ENCODE results near the gene IRF2BP2.

IRF2BP2 gene

DNA sequence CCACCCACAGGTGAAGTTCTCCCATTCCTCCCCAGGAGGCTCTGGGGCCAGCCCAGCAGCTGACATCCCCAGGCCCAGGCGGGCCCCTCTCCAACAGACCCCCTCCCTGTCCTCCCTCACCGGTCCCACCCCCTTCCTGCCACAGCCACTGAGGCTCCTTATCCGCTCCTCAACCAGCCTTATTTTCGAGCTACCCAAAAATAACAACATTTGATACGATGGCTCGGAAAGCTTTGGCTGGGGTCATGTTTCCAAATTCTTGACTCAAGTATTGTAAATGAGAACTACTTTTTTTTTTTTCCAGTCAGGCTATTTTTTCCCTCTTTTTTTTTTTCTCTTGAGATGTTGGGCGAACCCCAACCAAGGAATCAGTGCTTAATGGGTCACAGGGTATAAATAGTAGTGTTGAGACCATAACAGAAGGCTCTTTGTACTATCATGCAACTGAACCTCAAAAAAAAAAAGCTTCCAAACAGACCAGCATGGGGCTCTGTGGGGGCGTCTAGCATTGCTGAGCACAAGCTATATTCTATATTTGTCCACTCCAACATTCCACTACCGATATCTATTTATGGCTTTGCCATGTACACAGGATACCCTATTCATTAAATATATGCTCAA lies 27.2 kb downstream of the IRF2BP2 start:
- no peak for DNase-seq

GRCh38 chr1:234582186-234582585 lies 27.8 kb downstream of the IRF2BP2 start:
- DNase-seq = no peak

GRCh38 chr1:234581063-234581714 lies 28.8 kb downstream of the IRF2BP2 start:
- no peak for DNase-seq

- DNase-seq = no peak
Observed at GRCh38 chr1:234579967-234580366, 30.0 kb downstream of the IRF2BP2 start.

DNA sequence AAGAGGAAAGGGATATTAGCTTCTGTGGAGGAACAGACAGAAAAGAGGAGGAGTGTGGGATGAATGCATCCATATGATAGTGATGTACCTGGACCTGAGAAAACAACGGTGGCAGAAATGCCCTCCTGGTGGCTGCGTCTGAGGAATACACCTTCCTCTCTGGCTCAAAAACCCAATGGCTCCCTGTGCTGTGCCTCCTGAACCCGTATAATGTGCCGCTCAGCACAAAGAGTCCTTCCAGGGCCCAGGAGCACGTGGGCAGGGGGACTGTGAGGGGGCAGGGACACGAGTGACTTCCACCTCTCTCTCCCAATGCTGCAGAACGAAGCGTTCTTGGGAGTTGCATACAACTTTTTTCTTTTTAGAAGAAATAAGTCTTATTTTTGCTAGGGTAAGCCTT lies 31.2 kb downstream of the IRF2BP2 start:
- no peak for DNase-seq

GRCh38 chr1:234578087-234578486 lies 31.9 kb downstream of the IRF2BP2 start:
- no peak for DNase-seq

- DNase-seq = no peak
Observed at GRCh38 chr1:234573711-234574299, 36.2 kb downstream of the IRF2BP2 start.

DNA sequence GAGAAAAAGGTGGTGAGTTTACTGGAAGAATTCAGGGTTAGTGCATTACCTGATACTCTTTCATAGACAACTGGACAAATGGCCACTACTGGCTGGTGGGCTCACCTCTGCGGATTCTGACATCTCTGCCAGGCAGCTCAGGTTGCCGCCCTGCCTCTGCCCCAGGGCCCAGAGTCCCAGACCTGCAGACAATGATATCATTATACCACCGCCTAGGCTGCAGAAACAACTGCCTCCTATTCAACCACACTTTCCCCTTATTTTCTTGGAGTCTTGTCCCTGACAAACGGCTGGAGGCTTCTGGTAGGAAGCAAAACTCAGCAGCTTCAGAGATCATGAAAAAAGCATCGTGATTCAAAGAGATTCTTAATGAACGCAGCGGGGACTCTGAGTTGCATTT lies 37.0 kb downstream of the IRF2BP2 start:
- DNase-seq = no peak

GRCh38 chr1:234571702-234572101 lies 38.3 kb downstream of the IRF2BP2 start:
- no peak for DNase-seq

- DNase-seq = no peak
Observed at GRCh38 chr1:234570329-234571120, 39.5 kb downstream of the IRF2BP2 start.

- no peak for DNase-seq
Observed at GRCh38 chr1:234568345-234568744, 41.6 kb downstream of the IRF2BP2 start.

GRCh38 chr1:234565132-234565531 lies 44.8 kb downstream of the IRF2BP2 start:
- DNase-seq = no peak

GRCh38 chr1:234564035-234565029 lies 45.6 kb downstream of the IRF2BP2 start:
- DNase-seq = no peak

- DNase-seq = no peak
Observed at GRCh38 chr1:234562334-234562733, 47.6 kb downstream of the IRF2BP2 start.

DNA sequence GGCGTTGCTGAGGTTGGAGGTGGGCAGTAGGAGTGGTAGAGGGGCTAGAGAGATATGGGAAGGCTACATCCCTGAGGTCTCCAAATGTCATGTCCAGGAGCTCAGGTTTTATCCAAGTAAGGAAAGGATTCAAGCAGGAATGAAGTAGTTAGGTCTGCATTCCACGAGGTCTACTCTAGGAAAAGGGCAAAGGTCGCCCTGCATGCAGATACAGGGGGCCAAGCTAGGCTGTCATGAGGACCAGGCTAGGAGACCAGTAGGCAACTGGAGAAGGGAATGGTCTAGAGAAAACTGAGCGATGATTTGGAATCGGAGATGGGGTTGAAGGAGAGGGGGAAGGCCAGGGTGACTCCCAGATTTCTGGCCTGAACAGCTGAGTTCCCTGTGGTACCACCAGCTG lies 48.7 kb downstream of the IRF2BP2 start:
- no peak for DNase-seq

- DNase-seq = no peak
Observed at GRCh38 chr1:234559902-234560676, 49.9 kb downstream of the IRF2BP2 start.

DNA sequence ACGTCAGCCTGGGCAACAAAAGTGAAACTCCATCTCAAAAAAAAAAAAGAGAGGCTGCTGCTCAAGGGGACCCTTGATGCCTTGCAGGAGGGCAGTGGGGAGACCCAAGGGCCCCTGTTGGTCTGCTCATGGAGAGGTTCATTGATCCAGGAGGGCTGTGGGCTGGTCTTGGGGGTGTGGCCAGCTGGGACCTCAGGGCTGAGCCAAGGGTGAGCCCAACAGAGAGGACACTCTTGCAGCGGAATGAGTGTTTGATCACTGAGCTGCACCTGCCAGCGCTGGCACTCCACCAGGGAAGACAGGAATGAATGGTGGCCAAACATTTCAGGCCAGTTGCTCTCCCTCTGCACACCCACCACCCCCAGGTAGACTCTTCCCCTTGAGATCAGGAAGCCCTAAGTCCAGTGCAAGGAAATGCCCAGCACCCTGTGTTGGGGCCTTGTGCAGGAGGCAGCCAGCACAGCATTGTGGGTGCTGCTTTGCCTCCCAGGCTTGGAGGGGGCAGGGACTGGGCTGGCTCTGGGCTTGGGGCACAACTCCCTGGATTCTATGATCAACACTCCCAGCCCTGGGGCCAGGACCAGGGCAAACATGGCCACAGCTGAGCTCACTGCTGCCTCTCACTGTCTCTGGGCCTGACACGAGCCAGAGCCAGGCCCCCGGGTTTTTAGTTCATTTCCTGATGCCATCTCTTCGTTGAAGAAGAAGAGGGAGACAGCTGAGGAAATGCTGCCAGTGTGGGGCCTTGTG lies 50.7 kb downstream of the IRF2BP2 start:
- no peak for DNase-seq

GRCh38 chr1:234558330-234558836 lies 51.6 kb downstream of the IRF2BP2 start:
- no peak for DNase-seq

DNA sequence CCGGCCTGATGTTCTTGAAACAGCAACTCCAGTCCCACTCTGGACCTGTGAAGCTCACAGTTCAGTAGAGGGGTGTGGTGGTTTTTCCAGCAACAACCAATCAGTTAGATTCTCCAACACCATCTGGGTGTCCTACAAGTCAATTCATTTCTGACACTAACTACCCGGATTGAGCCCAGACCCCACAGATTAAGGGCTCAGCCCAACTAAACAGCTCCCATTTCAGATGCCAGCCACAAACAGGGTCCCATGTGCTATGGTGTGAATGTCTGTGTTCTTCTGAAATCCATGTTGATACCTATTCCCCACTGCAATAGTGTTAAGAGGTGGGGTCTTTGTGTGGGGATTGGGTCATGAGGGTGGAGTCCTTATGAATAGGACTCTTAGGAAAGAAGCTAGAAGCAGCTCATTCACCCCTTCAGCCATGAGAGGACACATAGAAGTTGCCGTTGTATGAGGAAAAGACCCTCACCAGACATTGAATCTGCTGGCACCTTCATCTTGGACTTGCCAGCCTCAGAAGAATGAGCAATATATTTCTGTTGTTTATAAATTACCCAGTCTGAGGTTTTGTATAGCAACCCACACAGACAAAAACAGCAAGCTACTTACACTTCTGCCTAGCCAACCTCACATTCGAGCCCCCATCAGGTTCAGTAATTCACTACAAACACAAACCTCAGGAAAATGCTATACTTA lies 53.6 kb downstream of the IRF2BP2 start:
- no peak for DNase-seq

All from COR-L47 (cell line).